Gastrocnemius medialis (tissue), 4 donors: Measurements from ENCODE around the gene KDM4B. TPM values are rescaled to one million over a fixed set of nuclear protein-coding genes. Genes with fewer than 3 reads are reported as not detected.

ENCODE experiments used
- ATAC-seq, 2 donors: fragments of 150-250 bp; one replicate each; pipeline ENCODE4 v1.9.1; 2016
- DNase-seq, 2 donors: peaks; one replicate each; pipeline ENCODE4 v3.0.0-alpha.2; 2019
- H3K27ac ChIP-seq, 4 donors: fragments of 200-600 bp; sonication (generic); 1 replicate in 1 of 4; 2 replicates in 3 of 4; pipeline ENCODE4 v1.5.1; 2016 to 2018; ENCODE audit warnings: mild to moderate bottlenecking in 2 of 4, moderate library complexity in 1 of 4
- H3K27me3 ChIP-seq, 3 donors: fragments of 200-600 bp; sonication (generic) in 2 of 3; 1 replicate in 1 of 3; 2 replicates in 2 of 3; pipeline versions ENCODE4 v1.5.1 to v1.6.0; 2016 to 2019; ENCODE audit warnings: mild to moderate bottlenecking in 1 of 3, moderate library complexity in 1 of 3
- H3K36me3 ChIP-seq, 2 donors: fragments of 200-600 bp; sonication (generic) in 1 of 2; one replicate each; pipeline ENCODE4 v1.5.1; 2017 to 2018
- H3K4me1 ChIP-seq, 2 donors: fragments of 200-600 bp; sonication (generic) in 1 of 2; one replicate each; pipeline ENCODE4 v1.5.1; 2016 to 2017; ENCODE audit warnings: mild to moderate bottlenecking in 2 of 2
- H3K4me3 ChIP-seq, 4 donors: fragments of 200-600 bp; sonication (generic) in 3 of 4; 1 replicate in 1 of 4; 2 replicates in 3 of 4; pipeline ENCODE4 v1.5.1; 2016 to 2019; ENCODE audit warnings: mild to moderate bottlenecking in 2 of 4
- H3K9me3 ChIP-seq, 3 donors: fragments of 200-600 bp; sonication (generic) in 2 of 3; 1 replicate in 1 of 3; 2 replicates in 2 of 3; pipeline ENCODE4 v1.5.1; 2016 to 2019
- POLR2A ChIP-seq, 2 donors: fragments of 450-650 bp; IDR thresholded peaks; one replicate each; pipeline ENCODE4 v1.6.1; 2017; ENCODE audit warnings: antibody characterized with exemption in 2 of 2, mild to moderate bottlenecking in 2 of 2, moderate library complexity in 2 of 2
- in situ Hi-C, 4 donors: fragments of 200-750 bp; cut with MboI; loops; one replicate each; pipeline versions ENCODE4 v1.15.0 to v1.8.0; 2017; ENCODE audit warnings: low sequenced_read_pairs in 4 of 4
- intact Hi-C: fragments of 100-400 bp; cut with DNase I; formaldehyde crosslinking; loops from one replicate; pipeline ENCODE4 v1.15.1; 2023; ENCODE audit warnings: low total_unique reads
- total RNA-seq, 4 donors: library from RNA; depleted of rRNA; stranded (reverse); fragments of >200 nt; gene quantifications; one replicate each; pipeline versions ENCODE4 v1.1.0 to v1.2.3, GENCODE V29; 2016
- TF ChIP-seq, protein P1 (sequence below), 5 experiments: fragments of 450-650 bp in 3 of 5; fragments of 200-600 bp in 2 of 5; sonication (generic) in 2 of 5; IDR thresholded peaks in 4 of 5; conservative IDR thresholded peaks in 1 of 5; 1 replicate in 4 of 5; 2 replicates in 1 of 5; pipeline ENCODE4 v1.5.1; 2016 to 2019; ENCODE audit warnings: antibody characterized with exemption in 5 of 5, mild to moderate bottlenecking in 3 of 5, moderate library complexity in 3 of 5

KDM4B gene
- total RNA-seq, 4 donors from 2014 or later: 40.9 to 61.4 (median 46.4) TPM

DNA sequence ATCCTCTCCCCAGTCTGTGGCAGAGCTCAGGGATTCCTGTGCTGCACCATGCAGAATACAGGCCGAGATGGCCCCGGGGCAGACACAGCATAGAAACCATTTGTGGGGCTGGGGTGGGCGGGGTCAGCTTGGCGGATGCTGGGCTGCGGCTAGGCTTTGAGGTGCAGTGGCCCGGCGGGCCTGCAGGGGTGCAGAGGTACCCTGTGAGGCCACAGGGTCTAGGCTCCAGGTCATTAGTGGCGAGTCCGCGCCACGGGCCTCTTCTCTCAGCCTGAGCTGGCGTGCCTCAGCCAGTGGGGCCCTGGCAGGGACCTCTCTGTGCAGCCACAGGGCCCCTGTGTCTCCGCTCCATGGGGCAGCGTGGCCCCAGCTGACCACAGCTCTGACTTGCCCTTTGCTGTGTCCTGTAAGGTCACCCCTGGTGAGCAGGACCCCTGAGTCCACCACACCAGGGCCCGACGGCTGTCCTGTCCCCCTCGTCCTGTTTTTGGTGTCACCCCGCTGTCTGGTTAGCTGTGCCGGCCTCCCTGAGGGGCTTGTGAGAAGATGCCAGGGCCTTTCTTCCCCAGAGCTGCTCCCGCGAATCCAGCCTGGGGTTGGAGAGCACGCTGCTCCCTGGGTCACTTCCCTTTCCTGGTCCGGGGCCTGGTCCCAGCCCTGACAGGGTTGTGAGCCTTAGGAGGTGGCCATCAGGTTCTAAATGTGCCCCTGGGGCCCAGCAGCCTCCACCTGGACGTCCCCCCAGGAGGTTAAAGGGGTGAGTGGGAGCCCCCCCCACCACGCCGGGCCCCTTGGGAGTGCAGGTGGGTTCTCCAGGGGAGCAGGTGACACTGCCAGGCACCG is 12.1 kb downstream of the KDM4B start:
- peak overlapping the region; percentile 35 to 96 (median 78) for H3K27ac ChIP-seq
- no peaks in the 10 kb centered on the region for H3K9me3 ChIP-seq
- DNase-seq (no peak), ATAC-seq (no peak)
- in situ Hi-C loops: loop anchor here in 1 of 4 donors (10.0 kb wide), 1 partner anchor 54 kb away; no protein-coding TSS in a partner anchor
- H3K27me3 ChIP-seq: no peaks in the 10 kb centered on the region
- no peak for TF ChIP-seq POLR2A (IDR thresholded peaks at IDR 0.05)
- TF ChIP-seq, protein P1, sequence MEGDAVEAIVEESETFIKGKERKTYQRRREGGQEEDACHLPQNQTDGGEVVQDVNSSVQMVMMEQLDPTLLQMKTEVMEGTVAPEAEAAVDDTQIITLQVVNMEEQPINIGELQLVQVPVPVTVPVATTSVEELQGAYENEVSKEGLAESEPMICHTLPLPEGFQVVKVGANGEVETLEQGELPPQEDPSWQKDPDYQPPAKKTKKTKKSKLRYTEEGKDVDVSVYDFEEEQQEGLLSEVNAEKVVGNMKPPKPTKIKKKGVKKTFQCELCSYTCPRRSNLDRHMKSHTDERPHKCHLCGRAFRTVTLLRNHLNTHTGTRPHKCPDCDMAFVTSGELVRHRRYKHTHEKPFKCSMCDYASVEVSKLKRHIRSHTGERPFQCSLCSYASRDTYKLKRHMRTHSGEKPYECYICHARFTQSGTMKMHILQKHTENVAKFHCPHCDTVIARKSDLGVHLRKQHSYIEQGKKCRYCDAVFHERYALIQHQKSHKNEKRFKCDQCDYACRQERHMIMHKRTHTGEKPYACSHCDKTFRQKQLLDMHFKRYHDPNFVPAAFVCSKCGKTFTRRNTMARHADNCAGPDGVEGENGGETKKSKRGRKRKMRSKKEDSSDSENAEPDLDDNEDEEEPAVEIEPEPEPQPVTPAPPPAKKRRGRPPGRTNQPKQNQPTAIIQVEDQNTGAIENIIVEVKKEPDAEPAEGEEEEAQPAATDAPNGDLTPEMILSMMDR (IDR thresholded peaks at IDR 0.05 in 4 of 5, conservative IDR thresholded peaks at IDR 0.05 in 1 of 5): no peak
- intact Hi-C loops: no loop called here
- peaks cover 69 to 83% of the 10 kb centered on the region in 2 donors for H3K4me1 ChIP-seq
- no peak overlapping the region for H3K4me3 ChIP-seq
- no peaks in the 10 kb centered on the region for H3K36me3 ChIP-seq

DNA sequence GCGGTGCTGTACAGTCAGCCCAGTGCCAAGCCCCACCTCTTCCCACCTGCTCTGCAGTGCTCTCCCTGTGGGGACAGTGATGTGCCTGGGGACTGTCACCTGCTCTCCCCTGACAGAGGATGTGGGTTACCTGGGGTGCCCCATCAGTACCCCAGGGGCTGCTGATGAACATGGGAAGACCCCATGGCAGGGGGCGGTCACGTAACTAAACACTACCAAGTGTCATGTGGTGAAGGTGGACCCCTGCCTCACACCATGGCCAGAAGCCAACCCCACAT is 12.7 kb downstream of the KDM4B start:
- peak overlapping the region; percentile 35 to 96 (median 62) for H3K27ac ChIP-seq
- intact Hi-C loops (no loop called here), in situ Hi-C loops (loop anchor here in 1 of 4 donors (10.0 kb wide), 1 partner anchor 53 kb away; no protein-coding TSS in a partner anchor)
- H3K27me3 ChIP-seq: no peaks in the 10 kb centered on the region
- peaks cover 70 to 85% of the 10 kb centered on the region in 2 donors for H3K4me1 ChIP-seq
- no peaks in the 10 kb centered on the region for H3K36me3 ChIP-seq
- TF ChIP-seq, protein P1 (IDR thresholded peaks at IDR 0.05 in 4 of 5, conservative IDR thresholded peaks at IDR 0.05 in 1 of 5): no peak
- no peak for TF ChIP-seq POLR2A (IDR thresholded peaks at IDR 0.05)
- ATAC-seq: no peak
- DNase-seq: no peak
- H3K9me3 ChIP-seq: no peaks in the 10 kb centered on the region
- H3K4me3 ChIP-seq: no peak overlapping the region

DNA sequence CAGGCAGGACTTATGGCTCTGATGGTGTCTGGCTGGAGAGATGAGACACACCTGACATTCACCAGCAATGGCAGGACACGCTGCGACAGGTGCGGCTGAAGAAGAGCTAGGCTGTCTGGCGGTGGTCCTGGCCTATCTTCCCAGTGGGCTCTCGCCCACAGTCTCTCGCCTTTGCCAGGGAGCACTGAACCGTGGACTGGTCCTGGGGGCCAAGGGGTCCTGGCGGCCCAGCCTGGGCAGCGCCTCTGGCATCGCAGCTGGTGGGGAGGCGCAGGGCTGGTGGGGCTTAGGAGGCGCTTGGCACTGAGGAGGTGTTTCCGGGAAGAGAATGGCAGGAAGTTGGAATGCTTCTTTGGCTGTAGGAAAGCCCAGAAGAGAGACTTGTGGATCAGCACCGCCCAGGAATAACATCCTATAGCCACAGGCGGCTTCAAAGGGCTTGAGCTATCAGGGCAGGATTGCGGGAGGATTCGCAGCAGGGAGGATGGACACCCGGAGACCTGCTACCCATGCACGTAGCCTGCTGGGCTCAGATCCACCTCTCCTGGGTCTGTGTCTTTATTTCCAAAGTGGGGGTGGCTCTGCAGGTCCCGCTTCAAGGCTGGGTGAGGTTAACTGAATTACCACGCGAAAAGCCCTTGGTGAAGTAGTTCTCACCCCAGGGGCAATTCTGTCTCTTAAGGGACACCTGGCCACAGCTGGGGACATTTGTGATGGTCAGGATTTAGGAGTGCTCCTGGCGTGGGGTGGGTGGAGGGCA is 14.6 kb downstream of the KDM4B start:
- DNase-seq (no peak), ATAC-seq (no peak)
- H3K36me3 ChIP-seq: no peaks in the 10 kb centered on the region
- TF ChIP-seq, protein P1 (IDR thresholded peaks at IDR 0.05 in 4 of 5, conservative IDR thresholded peaks at IDR 0.05 in 1 of 5): no peak
- no peak for TF ChIP-seq POLR2A (IDR thresholded peaks at IDR 0.05)
- H3K27me3 ChIP-seq: no peaks in the 10 kb centered on the region
- H3K4me3 ChIP-seq: no peak overlapping the region
- H3K9me3 ChIP-seq: no peaks in the 10 kb centered on the region
- H3K4me1 ChIP-seq: peaks cover 68 to 84% of the 10 kb centered on the region in 2 donors
- in situ Hi-C loops (loop anchor here in 1 of 4 donors (10.0 kb wide), 1 partner anchor 51 kb away; no protein-coding TSS in a partner anchor), intact Hi-C loops (no loop called here)
- peak overlapping the region in 3 of 4 donors; percentile 8 to 40 (median 37) for H3K27ac ChIP-seq

DNA sequence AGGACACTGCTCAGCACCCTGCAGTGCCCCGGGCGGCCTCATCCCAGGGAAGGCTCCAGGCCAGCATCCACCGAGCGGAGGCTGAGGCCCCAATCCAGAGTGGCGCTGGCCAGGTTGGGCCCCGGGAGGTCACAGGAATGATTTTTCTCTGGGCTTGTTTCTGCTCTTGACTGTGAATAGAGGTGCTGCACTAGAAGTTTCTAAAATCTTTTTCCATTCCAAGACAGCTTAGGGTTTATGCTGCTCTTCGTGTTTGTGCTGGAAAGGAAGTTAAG is 15.1 kb downstream of the KDM4B start:
- Histone ChIP-seq H3K4me1 (peaks cover 68 to 84% of the 10 kb centered on the region in 2 donors), H3K36me3 (no peaks in the 10 kb centered on the region), H3K27me3 (no peaks in the 10 kb centered on the region), H3K27ac (peak overlapping the region in 1 of 4 donors; percentile 8), H3K4me3 (no peak overlapping the region), H3K9me3 (no peaks in the 10 kb centered on the region)
- in situ Hi-C loops: loop anchor here in 1 of 4 donors (10.0 kb wide), 1 partner anchor 51 kb away; no protein-coding TSS in a partner anchor
- intact Hi-C loops: no loop called here
- no peak for DNase-seq
- TF ChIP-seq, protein P1 (IDR thresholded peaks at IDR 0.05 in 4 of 5, conservative IDR thresholded peaks at IDR 0.05 in 1 of 5): no peak
- TF ChIP-seq POLR2A (IDR thresholded peaks at IDR 0.05): no peak
- no peak for ATAC-seq
